Effector memory CD8-positive, alpha-beta T cell (primary cell): ENCODE data around the gene ANKDD1A.

Experiments
- ATAC-seq: fragments of 150-1000 bp; cut with Tn5 transposase; replicated peaks from 2 replicates; pipeline ENCODE4 v1.10.0; 2021; ENCODE audit warnings: mild to moderate bottlenecking, moderate library complexity
- DNase-seq, 3 experiments: peaks; one replicate each; pipeline ENCODE4 v3.0.0; 2021
- H3K27ac Mint-ChIP-seq, 2 donors: one replicate each; pipeline ENCODE4 v1.8.0; 2022; ENCODE audit warnings: mild to moderate bottlenecking in 2 of 2, mixed read lengths in 2 of 2, moderate library complexity in 2 of 2
- H3K27me3 Mint-ChIP-seq, 2 donors: one replicate each; pipeline ENCODE4 v1.8.0; 2022; ENCODE audit warnings: mixed read lengths in 2 of 2
- H3K36me3 Mint-ChIP-seq: one replicate; pipeline ENCODE4 v1.8.0; 2022; ENCODE audit warnings: mild to moderate bottlenecking, moderate library complexity, mixed read lengths; ENCODE audit not compliant: insufficient read depth
- H3K4me1 Mint-ChIP-seq, 2 donors: one replicate each; pipeline ENCODE4 v1.8.0; 2022; ENCODE audit warnings: low read depth in 2 of 2, mixed read lengths in 2 of 2
- H3K4me3 Mint-ChIP-seq, 2 donors: one replicate each; pipeline ENCODE4 v1.8.0; 2022; ENCODE audit warnings: mild to moderate bottlenecking in 2 of 2, mixed read lengths in 2 of 2, moderate library complexity in 2 of 2
- H3K9me3 Mint-ChIP-seq, 2 donors: one replicate each; pipeline ENCODE4 v1.8.0; 2022; ENCODE audit warnings: mixed read lengths in 2 of 2

Gene ANKDD1A

DNA sequence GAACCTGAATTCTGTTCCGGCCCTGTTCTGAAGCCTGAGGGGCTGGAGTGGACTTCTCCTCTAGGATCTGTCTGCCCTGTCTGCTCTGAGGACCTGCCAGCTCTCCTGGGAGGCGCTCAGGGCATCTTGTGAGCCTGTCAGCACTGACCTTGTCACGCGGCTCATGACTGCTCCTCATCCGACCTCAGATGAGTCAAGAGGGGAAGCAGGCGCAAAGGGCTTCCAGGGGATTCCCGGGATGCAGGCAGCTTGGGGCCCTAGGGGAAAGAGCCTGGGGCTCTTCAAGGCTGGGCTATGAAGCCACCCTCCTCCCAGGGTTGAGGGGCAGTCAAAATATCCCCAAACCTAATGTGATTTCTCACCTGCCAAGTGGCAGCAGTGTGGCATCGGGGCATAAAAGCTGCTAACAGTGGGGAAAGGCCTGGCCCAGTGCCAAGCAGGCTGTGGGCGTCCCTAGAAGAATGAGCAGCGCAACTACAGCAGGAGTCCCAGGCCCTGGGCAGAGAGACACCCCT, 27.6 kb upstream of the ANKDD1A start:
- H3K4me3 Mint-ChIP-seq = peak overlapping the region; percentile 76 to 84
- peak overlapping the region; percentile 97 to 99 for H3K27ac Mint-ChIP-seq
- peak; percentile 67 to 84 (median 81) for DNase-seq
- no peaks in the 10 kb centered on the region for H3K27me3 Mint-ChIP-seq
- ATAC-seq = peak; percentile 66
- H3K36me3 Mint-ChIP-seq = peaks cover 18% of the 10 kb centered on the region
- H3K9me3 Mint-ChIP-seq = no peaks in the 10 kb centered on the region
- H3K4me1 Mint-ChIP-seq = peaks cover 23 to 36% of the 10 kb centered on the region in 2 donors

DNA sequence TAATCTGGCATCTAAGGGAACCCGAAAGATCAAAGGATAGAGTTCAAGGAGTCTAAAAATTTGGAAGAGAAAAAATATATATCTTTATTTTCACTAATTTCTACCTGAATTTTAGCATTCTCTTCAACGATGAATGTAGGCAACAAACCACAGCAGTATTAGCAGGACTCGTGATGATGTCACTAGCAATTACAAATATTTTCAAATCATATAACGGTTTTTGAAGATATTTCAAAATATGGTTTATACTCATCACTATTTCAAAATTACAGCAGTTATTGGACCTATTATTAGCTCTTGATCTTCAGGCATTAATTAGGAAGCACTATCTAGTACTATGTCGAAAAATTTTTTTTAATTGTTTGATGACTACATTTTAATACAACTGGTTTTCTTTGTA, 27.0 kb upstream of the ANKDD1A start:
- Mint-ChIP-seq H3K27me3 (no peaks in the 10 kb centered on the region), H3K4me1 (peaks cover 23 to 36% of the 10 kb centered on the region in 2 donors), H3K36me3 (peaks cover 18% of the 10 kb centered on the region), H3K9me3 (no peaks in the 10 kb centered on the region), H3K4me3 (peak overlapping the region in 1 of 2 donors; percentile 84), H3K27ac (peak overlapping the region in 1 of 2 donors; percentile 97)
- ATAC-seq (no peak), DNase-seq (no peak)

DNA sequence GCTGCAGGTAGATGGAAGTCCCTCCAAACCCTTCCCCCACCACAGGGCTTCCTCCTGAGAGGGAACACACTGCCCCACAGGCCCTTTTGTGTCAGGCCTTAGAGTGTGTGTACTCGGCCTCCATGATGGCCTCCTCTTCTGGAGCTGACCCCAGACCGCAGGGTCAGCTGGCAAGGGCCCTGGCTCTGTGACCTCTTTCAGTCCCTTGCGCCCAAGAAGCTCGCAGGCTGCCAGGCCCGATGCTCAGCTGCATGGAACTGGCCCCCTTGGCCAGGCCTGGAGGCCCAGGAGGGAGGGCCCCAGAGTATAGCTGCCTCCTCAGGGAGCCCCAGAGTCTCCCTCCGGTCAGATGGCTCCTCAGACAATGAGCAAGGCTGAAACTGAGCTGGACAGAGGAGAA, 23.4 kb upstream of the ANKDD1A start:
- Mint-ChIP-seq H3K4me1 (peaks cover 34 to 39% of the 10 kb centered on the region in 2 donors), H3K4me3 (no peak overlapping the region), H3K9me3 (no peaks in the 10 kb centered on the region), H3K27me3 (no peaks in the 10 kb centered on the region), H3K27ac (no peak overlapping the region), H3K36me3 (peaks cover 23% of the 10 kb centered on the region)
- no peak for ATAC-seq
- no peak for DNase-seq

DNA sequence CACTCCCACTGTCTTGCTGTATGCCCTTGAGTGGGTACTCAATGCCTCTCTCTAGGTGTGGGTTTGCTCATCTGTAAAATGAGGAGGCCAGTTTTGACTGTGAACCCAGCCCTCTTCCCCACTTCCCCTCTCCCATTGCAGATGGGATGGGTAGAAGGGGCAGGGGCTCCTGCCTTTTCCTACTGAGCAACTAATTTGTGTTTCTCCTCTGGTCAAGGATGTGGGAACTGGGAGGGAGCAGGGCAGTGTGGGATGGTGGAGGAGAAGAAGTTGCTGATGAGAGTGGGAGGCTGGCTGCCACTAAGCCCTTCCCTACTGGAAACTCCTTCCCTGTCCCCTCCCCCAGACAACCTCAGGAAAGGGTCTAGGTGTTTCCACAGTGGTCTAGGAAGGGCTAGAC, 20.1 kb upstream of the ANKDD1A start:
- ATAC-seq (no peak), DNase-seq (no peak)
- Mint-ChIP-seq H3K4me1 (peaks cover 48 to 54% of the 10 kb centered on the region in 2 donors), H3K4me3 (peak overlapping the region; percentile 91 to 97), H3K27me3 (no peaks in the 10 kb centered on the region), H3K9me3 (no peaks in the 10 kb centered on the region), H3K36me3 (peaks cover 30% of the 10 kb centered on the region), H3K27ac (peak overlapping the region; percentile 98)

DNA sequence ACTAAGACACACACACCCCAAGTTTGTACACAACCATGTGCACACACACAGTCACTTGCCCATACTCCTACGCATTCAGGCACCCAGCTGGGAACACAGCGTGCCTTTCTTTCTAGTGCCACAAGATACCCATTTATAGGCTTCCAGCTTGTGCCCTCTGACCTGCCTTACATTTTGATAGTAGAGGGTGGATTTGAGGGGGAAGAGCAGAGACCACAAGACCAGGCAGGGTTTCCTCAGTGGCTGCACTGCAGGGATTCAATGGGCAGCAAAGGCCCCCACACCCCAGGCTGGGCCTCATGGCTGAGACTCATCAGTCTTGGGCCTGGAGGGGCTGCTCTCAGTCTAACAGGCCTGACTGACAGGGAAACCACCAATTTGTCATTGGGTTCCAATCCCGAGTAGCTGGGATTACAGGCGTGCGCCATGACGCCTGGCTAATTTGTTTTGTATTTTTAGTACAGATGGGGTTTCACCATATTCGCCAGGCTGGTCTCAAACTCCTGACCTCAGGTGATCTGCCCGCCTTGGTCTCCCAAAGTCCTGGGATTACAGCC, 18.8 kb upstream of the ANKDD1A start:
- peak overlapping the region; percentile 91 to 97 for H3K4me3 Mint-ChIP-seq
- no peak for ATAC-seq
- H3K4me1 Mint-ChIP-seq = peaks cover 59 to 67% of the 10 kb centered on the region in 2 donors
- H3K36me3 Mint-ChIP-seq = peaks cover 34% of the 10 kb centered on the region
- H3K27ac Mint-ChIP-seq = peak overlapping the region; percentile 98
- no peak for DNase-seq
- no peaks in the 10 kb centered on the region for H3K9me3 Mint-ChIP-seq
- H3K27me3 Mint-ChIP-seq = no peaks in the 10 kb centered on the region

DNA sequence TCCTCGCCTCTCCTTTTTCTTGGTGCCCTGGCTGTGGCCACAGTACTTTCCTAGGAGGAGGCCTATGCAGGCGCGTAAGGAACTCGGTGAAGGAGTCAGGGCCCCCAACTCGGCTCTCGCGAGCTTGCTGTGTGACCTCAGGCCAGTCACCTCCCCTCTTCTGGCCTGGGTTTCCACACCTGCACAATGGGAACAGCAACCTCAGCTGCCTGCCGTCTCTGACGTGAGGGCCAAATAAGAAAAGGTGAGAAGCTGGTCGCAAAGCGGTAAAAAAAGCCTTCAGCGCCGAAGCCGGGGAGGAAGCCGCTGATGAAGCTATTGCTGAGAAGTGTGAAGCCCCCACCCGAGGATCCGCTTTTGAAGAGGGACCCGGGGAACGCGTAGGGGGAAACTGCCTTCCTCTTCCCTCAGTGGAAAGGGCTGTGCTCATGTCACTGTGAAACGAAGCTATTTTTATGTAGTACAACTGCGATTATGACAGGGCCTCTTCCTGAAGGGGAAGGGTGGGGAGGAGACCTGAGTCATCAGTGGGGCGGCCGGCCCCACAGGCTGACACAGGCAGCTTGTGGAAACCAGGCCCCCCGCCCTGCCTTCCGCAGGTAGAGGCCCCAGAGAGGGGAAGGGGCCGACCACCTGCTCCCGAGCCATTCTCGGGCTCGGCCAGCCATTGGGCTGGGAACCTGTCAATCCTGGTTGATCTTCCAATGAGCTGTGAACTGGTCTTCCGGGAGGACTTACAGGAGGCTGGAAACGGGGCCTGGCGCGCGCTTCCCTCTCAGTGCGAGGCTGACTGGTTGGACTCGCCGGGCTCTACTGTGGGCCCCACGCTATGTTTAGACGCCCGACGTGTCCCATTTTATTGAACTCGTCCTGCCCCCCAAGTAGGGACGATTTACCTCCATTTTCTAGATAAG, 18.0 kb upstream of the ANKDD1A start:
- H3K9me3 Mint-ChIP-seq = no peaks in the 10 kb centered on the region
- peaks cover 34% of the 10 kb centered on the region for H3K36me3 Mint-ChIP-seq
- no peaks in the 10 kb centered on the region for H3K27me3 Mint-ChIP-seq
- DNase-seq = peak; percentile 81 to 82 (median 82)
- H3K4me1 Mint-ChIP-seq = peaks cover 63 to 69% of the 10 kb centered on the region in 2 donors
- ATAC-seq = peak; percentile 63
- H3K4me3 Mint-ChIP-seq = peak overlapping the region; percentile 91 to 97
- H3K27ac Mint-ChIP-seq = peak overlapping the region; percentile 98

DNA sequence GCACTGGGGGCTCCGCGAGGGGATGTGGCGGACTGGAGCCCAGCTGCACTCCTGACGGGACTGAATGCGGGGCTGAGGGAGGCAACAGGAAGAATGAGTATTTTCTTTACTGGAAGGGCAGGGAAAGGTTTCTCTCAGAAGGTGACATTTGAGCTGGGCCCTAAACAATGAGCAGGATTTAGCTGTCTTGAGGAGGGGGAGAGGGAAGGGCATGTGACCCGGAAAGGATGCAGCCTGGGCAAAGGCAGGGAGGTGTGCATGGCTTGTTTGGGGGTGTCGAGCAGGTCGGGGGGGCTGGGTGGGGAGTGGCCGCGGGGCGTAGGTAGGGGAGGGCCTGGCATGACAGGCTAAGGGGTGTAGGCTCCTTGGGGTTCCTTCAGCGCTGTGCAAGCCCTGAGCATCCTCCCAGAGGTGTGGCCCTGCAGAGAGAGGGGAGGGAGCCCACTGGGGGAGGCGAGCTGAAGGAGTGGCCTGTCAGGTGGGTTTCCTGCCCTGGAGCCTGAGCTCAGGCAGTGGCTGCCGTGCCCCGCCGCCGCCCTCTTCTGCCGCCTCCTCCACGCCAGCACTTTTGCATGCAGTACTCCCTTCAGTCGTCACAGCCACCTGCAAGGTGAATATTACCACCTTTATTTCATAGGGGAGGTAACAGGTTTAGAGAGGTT, 17.2 kb upstream of the ANKDD1A start:
- no peaks in the 10 kb centered on the region for H3K9me3 Mint-ChIP-seq
- H3K36me3 Mint-ChIP-seq = peaks cover 34% of the 10 kb centered on the region
- H3K4me3 Mint-ChIP-seq = peak overlapping the region; percentile 91 to 97
- peak; percentile 77 to 81 (median 79) for DNase-seq
- peak; percentile 65 for ATAC-seq
- H3K4me1 Mint-ChIP-seq = peaks cover 68 to 69% of the 10 kb centered on the region in 2 donors
- no peaks in the 10 kb centered on the region for H3K27me3 Mint-ChIP-seq
- H3K27ac Mint-ChIP-seq = peak overlapping the region; percentile 98

DNA sequence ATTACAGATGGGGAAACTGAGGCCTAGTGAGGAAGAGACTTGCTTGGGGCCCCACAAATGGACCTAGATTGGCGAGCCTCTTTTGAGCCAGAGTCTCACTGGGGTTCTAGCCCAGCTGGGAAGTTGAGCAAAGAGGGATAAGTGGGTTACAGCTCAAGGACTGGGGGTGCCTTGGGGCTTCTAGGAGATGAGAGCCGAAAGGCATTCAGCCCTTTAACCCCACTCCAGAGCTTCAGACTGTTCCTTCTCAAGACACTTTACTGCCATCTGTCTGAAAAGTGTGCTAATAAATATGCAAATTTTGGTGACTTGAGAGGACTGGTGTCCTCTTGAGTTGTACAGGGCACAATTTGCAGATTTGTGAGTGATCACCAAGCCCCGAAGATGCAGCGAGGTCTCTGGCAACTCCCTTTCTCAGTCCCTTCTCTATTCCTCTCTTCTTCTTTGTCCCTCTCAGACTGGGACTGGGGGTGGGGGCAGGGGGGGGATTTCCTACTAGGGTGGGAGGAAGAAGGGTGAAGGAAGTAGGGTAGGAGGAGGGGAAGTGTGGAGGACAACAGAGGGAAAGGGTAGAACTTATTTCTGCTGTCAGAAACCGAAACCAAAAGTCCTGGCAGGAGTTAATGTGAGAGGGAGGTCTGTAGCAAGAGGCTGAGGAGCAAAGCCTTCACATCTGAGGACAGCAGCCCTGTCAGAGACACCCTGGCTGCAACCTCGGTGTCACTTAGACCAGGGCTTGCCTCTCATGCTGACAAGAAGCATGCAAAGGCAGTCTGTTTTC, 16.2 kb upstream of the ANKDD1A start:
- Mint-ChIP-seq H3K36me3 (peaks cover 34% of the 10 kb centered on the region), H3K27ac (peak overlapping the region; percentile 98), H3K4me3 (peak overlapping the region; percentile 91 to 97), H3K27me3 (no peaks in the 10 kb centered on the region), H3K9me3 (no peaks in the 10 kb centered on the region), H3K4me1 (peaks cover 68 to 69% of the 10 kb centered on the region in 2 donors)
- ATAC-seq (peak; percentile 19), DNase-seq (peak; percentile 27 to 37 (median 33))

DNA sequence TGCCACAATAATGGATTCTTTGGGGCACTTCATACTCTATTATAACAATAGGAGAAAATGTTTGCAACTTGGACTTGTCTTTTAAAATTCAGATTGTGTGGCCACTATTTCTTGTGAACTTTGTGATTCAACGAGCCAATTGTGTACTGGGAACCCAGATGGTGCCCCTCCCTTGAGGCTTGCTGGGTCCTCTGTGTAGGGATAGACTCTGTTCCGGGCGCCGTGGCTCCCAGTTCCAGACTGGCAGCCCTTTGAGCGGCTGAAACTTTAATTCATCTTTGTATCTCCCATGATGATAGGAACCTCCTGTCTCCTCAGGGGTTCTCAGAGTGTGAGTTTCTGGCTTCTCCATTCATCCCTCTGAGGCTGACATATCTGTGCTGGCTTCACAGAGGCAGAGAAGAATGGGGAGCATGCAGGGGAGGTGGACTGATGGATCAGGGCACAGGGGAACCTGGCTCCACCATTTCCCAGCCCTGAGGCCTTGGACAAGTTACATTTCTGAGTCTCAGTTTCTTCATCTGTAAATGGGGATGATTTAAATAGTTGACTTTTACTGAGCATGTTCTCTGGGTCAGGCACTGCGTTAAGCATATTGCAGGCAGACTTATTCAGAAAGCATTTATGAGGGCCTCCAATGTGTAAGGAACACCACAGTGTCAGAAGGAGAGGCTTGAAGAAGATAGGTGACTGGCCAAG, 15.2 kb upstream of the ANKDD1A start:
- no peaks in the 10 kb centered on the region for H3K27me3 Mint-ChIP-seq
- peak overlapping the region; percentile 98 for H3K27ac Mint-ChIP-seq
- DNase-seq = no peak
- peaks cover 62 to 65% of the 10 kb centered on the region in 2 donors for H3K4me1 Mint-ChIP-seq
- peaks cover 0 to 1% of the 10 kb centered on the region in 2 donors for H3K9me3 Mint-ChIP-seq
- peaks cover 37% of the 10 kb centered on the region for H3K36me3 Mint-ChIP-seq
- peak overlapping the region; percentile 91 to 97 for H3K4me3 Mint-ChIP-seq
- ATAC-seq = no peak

DNA sequence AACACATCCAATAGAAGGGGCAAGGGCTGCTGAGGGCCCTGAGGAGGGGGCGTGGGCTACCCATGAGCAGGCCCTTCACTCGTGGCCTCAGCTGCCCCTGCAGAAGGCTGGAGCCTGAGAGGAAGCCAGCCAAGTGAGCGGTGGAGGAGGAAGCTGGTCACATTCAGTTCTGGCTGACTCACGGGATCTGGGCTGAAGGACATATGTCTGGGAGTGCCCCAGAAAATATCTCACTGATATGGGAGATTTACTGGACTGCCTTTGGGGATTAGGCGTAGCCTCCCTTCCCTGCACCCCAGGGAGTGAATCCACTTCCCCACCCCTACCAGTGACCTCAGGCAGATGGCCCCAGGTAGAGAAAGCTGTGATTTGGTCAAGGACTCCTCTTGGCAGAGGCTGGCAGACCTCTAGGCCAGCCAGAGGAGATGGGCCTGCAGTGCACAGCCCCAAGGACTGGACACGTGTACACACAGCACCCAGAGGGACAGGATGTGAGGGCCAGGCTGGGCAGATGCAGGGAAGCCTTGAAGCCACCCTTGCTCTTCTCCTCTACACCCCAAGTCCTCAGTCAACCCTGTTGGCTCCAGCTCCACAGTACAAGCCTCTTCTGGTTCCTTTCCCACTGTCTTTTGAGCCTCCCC, 14.2 kb upstream of the ANKDD1A start:
- H3K4me3 Mint-ChIP-seq = peak overlapping the region in 1 of 2 donors; percentile 16
- peaks cover 0 to 1% of the 10 kb centered on the region in 2 donors for H3K9me3 Mint-ChIP-seq
- no peaks in the 10 kb centered on the region for H3K27me3 Mint-ChIP-seq
- peak overlapping the region; percentile 30 to 75 for H3K27ac Mint-ChIP-seq
- DNase-seq (no peak), ATAC-seq (no peak)
- peaks cover 36% of the 10 kb centered on the region for H3K36me3 Mint-ChIP-seq
- H3K4me1 Mint-ChIP-seq = peaks cover 61 to 64% of the 10 kb centered on the region in 2 donors

DNA sequence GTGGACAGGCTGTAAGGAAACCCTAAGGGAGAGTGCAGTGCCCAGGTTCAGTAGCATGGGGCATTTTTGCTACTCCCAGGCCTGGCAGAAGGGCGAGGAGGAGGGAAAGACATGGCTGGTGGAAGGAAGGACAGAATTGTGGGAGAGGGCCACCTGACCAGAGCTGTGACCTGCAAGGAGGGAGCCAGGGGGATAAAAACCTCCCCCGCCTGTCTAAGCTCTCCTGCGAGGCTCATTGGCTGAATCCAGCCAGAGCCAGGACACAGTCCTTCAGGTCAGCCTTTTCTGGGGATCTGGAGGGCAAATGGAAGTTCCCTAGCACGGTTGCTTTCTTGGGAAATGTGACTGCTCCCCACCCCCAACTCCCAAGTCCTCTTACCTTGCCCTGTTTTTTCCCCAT, 13.3 kb upstream of the ANKDD1A start:
- Mint-ChIP-seq H3K9me3 (peaks cover 0 to 1% of the 10 kb centered on the region in 2 donors), H3K36me3 (peaks cover 30% of the 10 kb centered on the region), H3K27ac (peak overlapping the region; percentile 30 to 75), H3K4me1 (peaks cover 61 to 66% of the 10 kb centered on the region in 2 donors), H3K4me3 (no peak overlapping the region), H3K27me3 (no peaks in the 10 kb centered on the region)
- ATAC-seq (no peak), DNase-seq (no peak)

DNA sequence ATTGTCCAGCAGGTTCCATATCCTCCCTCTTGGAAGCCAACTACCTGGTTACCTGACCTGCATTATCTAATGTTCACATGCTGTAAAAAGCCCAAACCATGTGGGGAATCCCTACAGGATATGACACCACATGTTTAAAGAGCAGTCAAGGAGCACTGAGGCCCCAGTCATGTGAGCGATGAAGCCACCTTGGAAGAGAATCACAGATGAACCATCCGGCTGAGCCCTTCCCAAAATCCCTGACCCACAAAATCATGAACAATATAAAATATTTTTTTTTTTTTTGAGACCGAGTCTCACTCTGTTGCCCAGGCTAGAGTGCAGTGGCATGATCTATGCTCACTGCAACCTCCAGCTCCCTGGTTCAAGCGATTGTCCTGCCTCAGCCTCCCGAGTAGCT, 10.6 kb upstream of the ANKDD1A start:
- Mint-ChIP-seq H3K36me3 (peaks cover 22% of the 10 kb centered on the region), H3K27me3 (no peaks in the 10 kb centered on the region), H3K4me1 (peaks cover 56 to 57% of the 10 kb centered on the region in 2 donors), H3K9me3 (peaks cover 0 to 1% of the 10 kb centered on the region in 2 donors), H3K27ac (peak overlapping the region; percentile 6 to 35), H3K4me3 (no peak overlapping the region)
- ATAC-seq = no peak
- no peak for DNase-seq
